Motor neuron (in vitro differentiated cells): Measurements from ENCODE around the gene SLC26A9. TPM values are rescaled to one million over a fixed set of nuclear protein-coding genes. Genes with fewer than 3 reads are reported as not detected.
"Not testable (repeated sequence)": the region's sequence is repeated elsewhere in the genome, so short reads cannot be mapped to it uniquely, and the experiment has no call there.

Source experiments
- ATAC-seq, 8 experiments: fragments of 200-7000 bp; cut with Tn5 transposase; replicated peaks in 6 of 8; 2 replicates each; pipeline ENCODE4 v1.8.0; 2021; ENCODE audit warnings: mild to moderate bottlenecking in 8 of 8, moderate library complexity in 8 of 8
- H3K27ac ChIP-seq, 2 donors: fragments of 250-450 bp; sonication (Bioruptor Pico); 2 replicates each; pipeline ENCODE4 v1.9.0; 2021; ENCODE audit warnings: antibody characterized with exemption in 2 of 2, mild to moderate bottlenecking in 2 of 2, moderate library complexity in 1 of 2
- H3K4me1 ChIP-seq, 2 donors: fragments of 250-450 bp; sonication (Bioruptor Pico); replicated peaks in 1 of 2; 2 replicates each; pipeline ENCODE4 v1.6.1; 2021; ENCODE audit warnings: antibody characterized with exemption in 2 of 2, mild to moderate bottlenecking in 2 of 2, moderate library complexity in 1 of 2
- H3K4me3 ChIP-seq, 5 donors: fragments of 250-450 bp; sonication (Bioruptor Pico); 2 replicates each; pipeline ENCODE4 v1.9.0; 2021; ENCODE audit warnings: antibody characterized with exemption in 5 of 5, mild to moderate bottlenecking in 5 of 5, moderate library complexity in 4 of 5
- WGBS, 10 experiments: fragments of 450-650 bp; shearing (Covaris generic); methylation state at CpG; one replicate each; pipeline ENCODE4 v1.0.0; 2022; 5-methylcytosine and 5-hydroxymethylcytosine counted together
- in situ Hi-C, 9 experiments: fragments of 400-800 bp; cut with MboI; loops; one replicate each; pipeline ENCODE4 v1.15.0; 2021; ENCODE audit warnings: low sequenced_read_pairs in 9 of 9, low pct_unique_long_range_greater_than_20kb in 2 of 9; ENCODE audit not compliant: unreplicated experiment in 9 of 9
- total RNA-seq, 8 experiments: library from RNA; unstranded; fragments of 300-600 nt; gene quantifications; 2 replicates each; pipeline versions ENCODE4 v1.2.3 to v1.2.4, GENCODE V29; 2022

Gene SLC26A9
- total RNA-seq, 8 experiments from 2014 or later, result 0.05 to 2.0 (median 0.33) TPM; not detected in 2

DNA sequence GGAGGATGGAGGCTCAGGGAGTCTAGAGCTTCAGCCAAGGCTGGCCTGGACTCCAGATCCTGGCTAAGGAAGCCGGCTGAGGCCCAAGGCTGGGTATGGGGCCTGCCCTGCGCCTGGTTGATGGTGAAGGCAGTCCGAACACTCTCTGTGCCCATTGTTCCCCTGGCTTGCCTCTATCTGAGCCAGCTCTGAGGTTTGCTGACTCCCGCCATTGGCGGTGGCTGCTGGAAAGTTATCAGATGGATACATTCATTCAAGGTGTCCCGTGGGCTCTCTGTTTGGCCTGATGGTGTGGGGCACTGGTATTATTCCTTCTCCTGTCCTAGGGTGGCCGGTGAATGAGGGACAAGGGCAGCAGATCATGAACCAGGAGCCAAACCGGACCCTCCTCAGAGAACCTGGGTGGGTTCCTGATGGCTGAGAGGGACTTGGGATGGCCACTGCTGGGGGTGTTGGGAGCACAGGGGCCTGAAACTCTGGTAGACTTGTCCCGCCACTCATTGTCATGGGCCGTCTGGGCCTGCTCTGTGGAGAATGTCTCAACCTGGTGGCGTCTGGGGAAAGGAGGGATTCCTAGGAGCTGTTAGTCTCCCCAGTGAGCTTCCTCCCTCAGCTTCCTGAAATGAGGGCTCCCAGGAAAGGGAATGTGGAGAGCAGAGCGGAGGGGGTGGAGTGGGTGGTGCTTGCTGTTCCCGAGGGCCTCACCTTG is 22.2 kb downstream of the SLC26A9 start:
- in situ Hi-C loops, result loop anchor here in 1 of 9 experiments (25.0 kb wide), 1 partner anchor 191 kb away; the partner anchor contains the start of gene AVPR1B
- ATAC-seq, result no peak
- H3K4me1 ChIP-seq, result peaks cover 0 to 4% of the 10 kb centered on the region in 2 donors
- no peak overlapping the region for H3K4me3 ChIP-seq
- WGBS, 10 experiments, result 61 to 100% (median 77%) methylated on average over 3 to 9 of the region's 13 CpGs; no CpG with 5 or more reads in 3 of the 10 experiments
- no peak overlapping the region for H3K27ac ChIP-seq

- H3K27ac ChIP-seq, result no peak overlapping the region
- 47 to 100% (median 90%) methylated on average over 2 to 7 of the region's 7 CpGs; no CpG with 5 or more reads in 3 of the 10 experiments for whole genome bisulfite sequencing, 10 experiments
- in situ Hi-C loops, result loop anchor here in 1 of 9 experiments (25.0 kb wide), 1 partner anchor 192 kb away; the partner anchor contains the start of gene AVPR1B
- peaks cover 0 to 4% of the 10 kb centered on the region in 2 donors for H3K4me1 ChIP-seq
- no peak overlapping the region for H3K4me3 ChIP-seq
- no peak for ATAC-seq
Measured at GRCh38 chr1:205920159-205920558, 23.1 kb downstream of the SLC26A9 start.

GRCh38 chr1:205918955-205919746 is 24.1 kb downstream of the SLC26A9 start:
- Histone ChIP-seq H3K4me3 (no peak overlapping the region), H3K4me1 (peaks cover 0 to 4% of the 10 kb centered on the region in 2 donors), H3K27ac (no peak overlapping the region)
- 0 to 50% (median 40%) methylated on average over 1 to 8 of the region's 8 CpGs; no CpG with 5 or more reads in 2 of the 10 experiments for WGBS, 10 experiments
- in situ Hi-C loops, result loop anchor here in 2 of 9 experiments (10.0 to 25.0 kb wide), 2 partner anchors 124 to 193 kb away; partner anchors contain the start of gene AVPR1B (in 1 of the 2)
- peak; percentile 94 to 98 (median 96) for ATAC-seq

DNA sequence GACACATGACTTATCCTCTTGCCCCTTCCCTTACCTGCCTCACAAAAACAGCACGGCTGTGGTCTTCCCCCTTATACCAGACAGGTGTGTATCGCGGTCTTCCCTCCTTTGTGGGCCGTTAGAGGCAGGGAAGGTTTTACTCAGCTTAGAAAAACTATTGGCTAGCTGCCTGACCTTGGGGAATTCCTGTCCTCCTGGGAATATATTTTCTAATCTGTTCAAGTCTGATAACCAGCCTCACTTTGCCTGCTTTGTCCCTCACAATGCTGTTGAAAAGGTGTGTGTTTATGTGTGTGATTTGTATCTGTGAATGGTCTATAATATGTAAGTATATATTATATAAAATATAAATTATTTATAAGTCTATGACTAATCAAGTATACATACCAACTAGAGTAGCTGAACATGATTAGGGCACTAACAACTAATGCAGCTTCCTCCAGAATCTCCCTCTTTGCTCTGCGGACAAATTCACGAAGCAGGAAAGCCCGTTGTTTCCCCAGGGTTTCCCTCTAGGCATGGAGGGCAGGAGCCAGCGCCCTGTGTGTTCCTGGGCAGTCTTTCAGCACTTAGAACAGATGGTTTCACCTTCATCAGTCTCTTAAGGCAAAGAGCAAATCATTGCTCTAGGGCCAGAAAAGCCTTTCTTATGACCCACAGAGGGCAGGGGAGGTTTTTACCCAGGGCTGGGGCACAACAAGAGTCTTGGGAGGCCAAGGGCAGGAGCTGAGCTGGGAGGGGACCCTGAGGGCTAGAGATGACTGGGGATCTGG is 25.6 kb downstream of the SLC26A9 start:
- H3K4me1 ChIP-seq, result peaks cover 0 to 4% of the 10 kb centered on the region in 2 donors
- no peak overlapping the region for H3K4me3 ChIP-seq
- 35 to 100% (median 77%) methylated on average over 1 to 7 of the region's 8 CpGs; no CpG with 5 or more reads in 4 of the 10 experiments for WGBS, 10 experiments
- H3K27ac ChIP-seq, result no peak overlapping the region
- in situ Hi-C loops, result loop anchor here in 2 of 9 experiments (10.0 to 25.0 kb wide), 2 partner anchors 123 to 195 kb away; partner anchors contain the start of gene AVPR1B (in 1 of the 2)
- ATAC-seq, result no peak

DNA sequence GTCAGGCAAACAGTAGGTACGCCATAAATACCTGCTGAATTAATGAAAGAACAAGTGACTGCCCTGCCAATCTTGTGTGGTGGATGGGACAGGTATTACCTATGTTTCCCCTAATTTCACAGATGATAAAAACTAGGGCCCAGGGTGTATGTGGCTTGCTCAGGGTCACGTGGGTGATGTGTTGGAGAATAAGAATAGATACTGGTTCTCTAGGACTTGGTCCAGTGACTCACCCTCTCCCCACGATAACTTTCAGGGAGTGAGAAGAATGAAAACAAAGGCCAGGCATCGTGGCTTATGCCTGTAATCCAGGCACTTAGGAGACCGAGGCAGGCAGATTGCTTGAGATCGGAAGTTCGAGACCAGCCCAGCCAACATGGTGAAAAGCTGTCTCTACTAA is 26.7 kb downstream of the SLC26A9 start:
- in situ Hi-C loops, result loop anchor here in 2 of 9 experiments (10.0 to 25.0 kb wide), 2 partner anchors 122 to 196 kb away; partner anchors contain the start of gene AVPR1B (in 1 of the 2)
- no peak for ATAC-seq
- Histone ChIP-seq H3K4me3 (no peak overlapping the region), H3K4me1 (peaks cover 0 to 4% of the 10 kb centered on the region in 2 donors), H3K27ac (no peak overlapping the region)
- 42 to 98% (median 70%) methylated on average over 1 to 7 of the region's 7 CpGs for WGBS, 10 experiments

DNA sequence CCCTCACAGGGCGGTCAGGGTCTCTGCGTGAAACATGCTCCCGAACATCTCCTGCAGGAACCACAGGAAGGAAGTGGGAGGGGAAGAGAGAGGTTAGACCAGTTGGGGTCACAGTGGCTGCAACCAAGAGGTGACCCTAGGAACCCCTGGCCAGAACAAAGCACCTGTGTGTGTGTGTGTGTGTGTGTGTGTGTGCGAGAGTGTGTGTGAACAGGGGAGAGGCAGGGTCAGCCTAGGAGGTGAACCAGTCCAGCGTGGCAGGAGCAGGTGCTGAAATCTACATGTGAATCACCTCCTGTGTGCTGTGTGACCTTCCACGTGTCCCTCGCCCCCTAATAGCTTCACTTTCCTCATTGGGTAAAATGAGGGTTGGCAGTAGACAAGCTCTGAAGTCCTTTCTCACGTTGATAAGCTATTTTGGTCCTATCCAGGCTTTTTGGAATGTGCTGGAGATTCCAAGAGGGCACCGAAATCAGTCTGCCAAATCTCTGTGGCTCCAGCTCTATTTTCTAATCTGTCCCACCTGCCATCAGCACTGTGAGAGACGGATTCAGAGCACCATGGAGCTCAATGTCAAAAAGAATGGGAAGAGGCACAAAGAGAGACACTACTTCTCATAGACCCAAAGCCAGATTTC is 27.8 kb downstream of the SLC26A9 start:
- in situ Hi-C loops, result loop anchor here in 2 of 9 experiments (10.0 to 25.0 kb wide), 2 partner anchors 121 to 197 kb away; partner anchors contain the start of gene AVPR1B (in 1 of the 2)
- no peak for ATAC-seq
- H3K4me3 ChIP-seq, result no peak overlapping the region
- H3K27ac ChIP-seq, result no peak overlapping the region
- 22 to 100% (median 72%) methylated on average over 1 to 8 of the region's 10 CpGs; no CpG with 5 or more reads in 2 of the 10 experiments for WGBS, 10 experiments
- H3K4me1 ChIP-seq, result peaks cover 0 to 4% of the 10 kb centered on the region in 2 donors

DNA sequence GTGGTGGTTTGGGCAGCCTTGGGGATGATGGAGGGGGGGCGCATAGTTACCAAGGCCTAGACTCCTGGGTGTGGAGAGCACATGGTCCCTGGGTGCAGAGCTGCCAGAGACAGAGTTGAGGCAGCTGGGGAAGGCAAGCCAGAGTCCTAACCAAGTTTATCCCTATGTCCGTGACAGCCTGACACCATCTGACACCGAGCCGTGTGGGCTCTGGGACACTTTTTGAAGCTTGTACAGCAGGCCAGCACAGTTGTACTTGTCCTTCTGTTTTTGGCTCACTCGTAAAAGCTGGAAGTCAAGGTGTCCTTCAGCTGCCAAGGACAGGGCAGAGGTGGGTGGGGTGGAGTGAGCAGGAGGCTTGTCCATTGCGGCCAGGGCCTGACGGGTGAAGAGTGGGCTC is 28.5 kb downstream of the SLC26A9 start:
- in situ Hi-C loops, result loop anchor here in 2 of 9 experiments (10.0 to 25.0 kb wide), 2 partner anchors 120 to 198 kb away; partner anchors contain the start of gene AVPR1B (in 1 of the 2)
- 83 to 100% (median 95%) methylated on average over 1 to 5 of the region's 7 CpGs; no CpG with 5 or more reads in 6 of the 10 experiments for WGBS, 10 experiments
- no peak for ATAC-seq
- H3K4me1 ChIP-seq, result peaks cover 0 to 4% of the 10 kb centered on the region in 2 donors
- no peak overlapping the region for H3K4me3 ChIP-seq
- no peak overlapping the region for H3K27ac ChIP-seq

GRCh38 chr1:205914155-205914507 is 29.1 kb downstream of the SLC26A9 start:
- WGBS, 10 experiments, result 67 to 100% (median 92%) methylated on average over 1 to 2 of the region's 2 CpGs; no CpG with 5 or more reads in 5 of the 10 experiments
- no peak for ATAC-seq
- in situ Hi-C loops, result loop anchor here in 2 of 9 experiments (10.0 to 25.0 kb wide), 2 partner anchors 119 to 198 kb away; partner anchors contain the start of gene AVPR1B (in 1 of the 2)
- H3K27ac ChIP-seq, result no peak overlapping the region
- H3K4me1 ChIP-seq, result peaks cover 0 to 1% of the 10 kb centered on the region in 2 donors
- no peak overlapping the region for H3K4me3 ChIP-seq

GRCh38 chr1:205913451-205914154 is 29.7 kb downstream of the SLC26A9 start:
- H3K4me1 ChIP-seq, result no peaks in the 10 kb centered on the region
- in situ Hi-C loops, result loop anchor here in 2 of 9 experiments (10.0 to 25.0 kb wide), 2 partner anchors 119 to 199 kb away; partner anchors contain the start of gene AVPR1B (in 1 of the 2)
- ATAC-seq, result peak in 5 of 8 experiments; percentile 33 to 91 (median 52)
- H3K4me3 ChIP-seq, result no peak overlapping the region
- no peak overlapping the region for H3K27ac ChIP-seq
- WGBS, 10 experiments, result 11 to 89% (median 70%) methylated on average over 1 to 4 of the region's 4 CpGs; no CpG with 5 or more reads in 3 of the 10 experiments

DNA sequence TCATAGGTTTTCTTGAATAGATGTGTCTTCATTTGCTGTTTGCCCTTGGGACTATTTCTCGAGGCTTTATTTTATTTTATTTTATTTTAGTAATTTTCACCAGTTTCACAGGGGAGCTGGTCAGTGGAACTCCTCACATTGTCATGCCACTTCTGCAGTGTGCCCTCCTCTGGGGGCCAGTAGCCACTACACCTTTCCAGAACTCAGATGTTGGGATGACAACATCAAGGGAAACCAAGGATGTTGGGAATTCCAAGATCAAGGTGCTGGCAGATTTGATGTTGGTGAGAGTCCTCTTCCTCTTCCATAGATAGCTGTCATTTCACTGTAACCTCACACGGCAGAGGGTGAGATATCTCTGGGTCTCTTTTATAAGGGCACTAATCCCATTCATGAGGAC is 35.5 kb downstream of the SLC26A9 start:
- in situ Hi-C loops, result loop anchor here in 1 of 9 experiments (25.0 kb wide), 1 partner anchor 205 kb away; the partner anchor contains the start of gene AVPR1B
- Histone ChIP-seq H3K4me1 (no peaks in the 10 kb centered on the region), H3K4me3 (no peak overlapping the region), H3K27ac (no peak overlapping the region)
- WGBS, 10 experiments, result 0 to 39% (median 15%) methylated on average over 1 to 2 of the region's 2 CpGs; no CpG with 5 or more reads in 2 of the 10 experiments
- ATAC-seq, result peak in 3 of 8 experiments; percentile 37 to 80 (median 55)

DNA sequence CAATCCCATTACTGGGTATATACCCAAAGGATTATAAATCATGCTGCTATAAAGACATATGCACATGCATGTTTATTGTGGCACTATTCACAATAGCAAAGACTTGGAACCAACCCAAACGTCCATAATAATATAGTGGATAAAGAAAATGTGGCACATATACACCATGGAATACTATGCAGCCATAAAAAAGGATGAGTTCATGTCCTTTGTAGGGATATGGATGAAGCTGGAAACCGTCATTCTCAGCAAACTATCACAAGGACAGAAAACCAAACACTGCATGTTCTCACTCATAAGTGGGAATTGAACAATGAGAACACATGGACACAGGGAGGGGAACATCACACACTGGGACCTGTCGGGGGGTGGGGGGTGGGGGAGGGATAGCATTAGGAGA is 38.2 kb downstream of the SLC26A9 start:
- H3K27ac ChIP-seq, ATAC-seq, H3K4me3 ChIP-seq, H3K4me1 ChIP-seq: not testable (repeated sequence)
- 0 to 100% (median 45%) methylated on average over 1 of the region's 3 CpGs; no CpG with 5 or more reads in 3 of the 10 experiments for WGBS, 10 experiments
- in situ Hi-C loops, result loop anchor here in 1 of 9 experiments (25.0 kb wide), 1 partner anchor 207 kb away; the partner anchor contains the start of gene AVPR1B
